Ishikawa (cell line): ENCODE measurements around the gene TKT.
A peak's percentile ranks its signal among the peaks of the same experiment; 100 is the strongest.

ENCODE experiments used
- CEBPB ChIP-seq: IDR thresholded peaks from 2 replicates; pipeline ENCODE4 v1.6.1; 2012
- CREB1 ChIP-seq: IDR thresholded peaks from 2 replicates; pipeline ENCODE4 v1.6.1; 2012; ENCODE audit warnings: low read depth
- EGR1 ChIP-seq: IDR thresholded peaks from 2 replicates; pipeline ENCODE4 v1.6.1; 2012
- EP300 ChIP-seq: IDR thresholded peaks from 2 replicates; pipeline ENCODE4 v1.6.1; 2012; ENCODE audit warnings: borderline replicate concordance
- FOXM1 ChIP-seq: IDR thresholded peaks from 2 replicates; pipeline ENCODE4 v1.6.1; 2012; ENCODE audit warnings: low read depth, borderline replicate concordance
- NFIC ChIP-seq: IDR thresholded peaks from 2 replicates; pipeline ENCODE4 v1.6.1; 2012
- RAD21 ChIP-seq: IDR thresholded peaks from 2 replicates; pipeline ENCODE4 v1.6.1; 2012; ENCODE audit warnings: low read depth
- TAF1 ChIP-seq: IDR thresholded peaks from 2 replicates; pipeline ENCODE4 v1.6.1; 2012; ENCODE audit warnings: low read depth, mild to moderate bottlenecking
- TCF12 ChIP-seq: IDR thresholded peaks from 2 replicates; pipeline ENCODE4 v1.6.1; 2012; ENCODE audit warnings: low read depth
- TEAD4 ChIP-seq: IDR thresholded peaks from 2 replicates; pipeline ENCODE4 v1.6.1; 2012
- YY1 ChIP-seq: IDR thresholded peaks from 2 replicates; pipeline ENCODE4 v1.6.1; 2012; ENCODE audit warnings: low read depth
- ZBTB7A ChIP-seq: IDR thresholded peaks from 2 replicates; pipeline ENCODE4 v1.6.1; 2012; ENCODE audit warnings: low read depth
- TF ChIP-seq, protein P1 (sequence below): IDR thresholded peaks from 2 replicates; pipeline ENCODE4 v1.6.1; 2012
- TF ChIP-seq, protein P2 (sequence below): IDR thresholded peaks from 2 replicates; pipeline ENCODE4 v1.6.1; 2012; ENCODE audit warnings: low read depth, mild to moderate bottlenecking
- TF ChIP-seq, protein P3 (sequence below): IDR thresholded peaks from 2 replicates; pipeline ENCODE4 v1.6.1; 2012

The TKT gene

DNA sequence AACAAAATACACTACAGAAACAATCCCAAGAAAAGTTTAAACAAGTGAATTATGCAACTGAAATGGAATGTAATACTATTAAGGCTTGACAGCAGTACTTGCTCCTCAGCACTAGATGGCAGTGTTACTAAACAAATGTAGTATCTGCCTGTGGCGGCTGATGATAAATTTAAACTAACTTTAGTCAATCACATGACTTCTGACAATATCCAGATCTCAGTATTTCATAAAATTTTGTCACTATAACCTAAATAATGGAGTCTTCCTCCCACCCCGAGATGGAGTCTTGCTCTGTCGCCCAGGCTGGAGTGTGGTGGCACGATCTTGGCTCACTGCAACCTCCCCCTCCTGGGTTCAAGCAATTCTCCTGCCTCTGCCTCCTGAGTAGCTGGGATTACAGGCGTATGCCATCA is 43.8 kb upstream of the TKT start:
- TF ChIP-seq RAD21 (peak; percentile 83), CEBPB (0 out of 2 replicates have a peak, but pooled peaks have one; percentile 42)

DNA sequence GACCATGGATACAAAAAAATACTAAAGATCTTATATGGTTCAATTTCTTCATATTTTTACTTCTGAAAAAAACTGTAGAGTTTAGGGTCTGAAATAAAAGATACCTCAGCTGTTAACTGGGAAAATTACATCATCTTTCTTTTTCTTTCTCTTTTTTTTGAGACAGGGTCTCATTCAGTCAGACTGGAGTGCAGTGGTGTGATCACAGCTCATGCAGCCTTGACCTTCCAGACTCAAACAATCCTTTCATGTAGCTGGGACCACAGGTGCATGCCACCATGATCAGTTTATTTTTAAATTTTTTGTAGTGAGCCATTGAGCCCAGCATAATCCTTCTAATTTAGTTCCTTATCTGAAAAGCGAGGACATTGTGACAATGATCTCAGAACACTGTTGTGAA is 39.6 kb upstream of the TKT start:
- TF ChIP-seq, protein P1, sequence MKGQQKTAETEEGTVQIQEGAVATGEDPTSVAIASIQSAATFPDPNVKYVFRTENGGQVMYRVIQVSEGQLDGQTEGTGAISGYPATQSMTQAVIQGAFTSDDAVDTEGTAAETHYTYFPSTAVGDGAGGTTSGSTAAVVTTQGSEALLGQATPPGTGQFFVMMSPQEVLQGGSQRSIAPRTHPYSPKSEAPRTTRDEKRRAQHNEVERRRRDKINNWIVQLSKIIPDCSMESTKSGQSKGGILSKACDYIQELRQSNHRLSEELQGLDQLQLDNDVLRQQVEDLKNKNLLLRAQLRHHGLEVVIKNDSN, result no peak
- TF ChIP-seq, protein P2, sequence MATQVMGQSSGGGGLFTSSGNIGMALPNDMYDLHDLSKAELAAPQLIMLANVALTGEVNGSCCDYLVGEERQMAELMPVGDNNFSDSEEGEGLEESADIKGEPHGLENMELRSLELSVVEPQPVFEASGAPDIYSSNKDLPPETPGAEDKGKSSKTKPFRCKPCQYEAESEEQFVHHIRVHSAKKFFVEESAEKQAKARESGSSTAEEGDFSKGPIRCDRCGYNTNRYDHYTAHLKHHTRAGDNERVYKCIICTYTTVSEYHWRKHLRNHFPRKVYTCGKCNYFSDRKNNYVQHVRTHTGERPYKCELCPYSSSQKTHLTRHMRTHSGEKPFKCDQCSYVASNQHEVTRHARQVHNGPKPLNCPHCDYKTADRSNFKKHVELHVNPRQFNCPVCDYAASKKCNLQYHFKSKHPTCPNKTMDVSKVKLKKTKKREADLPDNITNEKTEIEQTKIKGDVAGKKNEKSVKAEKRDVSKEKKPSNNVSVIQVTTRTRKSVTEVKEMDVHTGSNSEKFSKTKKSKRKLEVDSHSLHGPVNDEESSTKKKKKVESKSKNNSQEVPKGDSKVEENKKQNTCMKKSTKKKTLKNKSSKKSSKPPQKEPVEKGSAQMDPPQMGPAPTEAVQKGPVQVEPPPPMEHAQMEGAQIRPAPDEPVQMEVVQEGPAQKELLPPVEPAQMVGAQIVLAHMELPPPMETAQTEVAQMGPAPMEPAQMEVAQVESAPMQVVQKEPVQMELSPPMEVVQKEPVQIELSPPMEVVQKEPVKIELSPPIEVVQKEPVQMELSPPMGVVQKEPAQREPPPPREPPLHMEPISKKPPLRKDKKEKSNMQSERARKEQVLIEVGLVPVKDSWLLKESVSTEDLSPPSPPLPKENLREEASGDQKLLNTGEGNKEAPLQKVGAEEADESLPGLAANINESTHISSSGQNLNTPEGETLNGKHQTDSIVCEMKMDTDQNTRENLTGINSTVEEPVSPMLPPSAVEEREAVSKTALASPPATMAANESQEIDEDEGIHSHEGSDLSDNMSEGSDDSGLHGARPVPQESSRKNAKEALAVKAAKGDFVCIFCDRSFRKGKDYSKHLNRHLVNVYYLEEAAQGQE, result no peak
- TF ChIP-seq FOXM1 (no peak), EGR1 (no peak), YY1 (no peak), NFIC (no peak), CEBPB (no peak), CREB1 (no peak), TCF12 (no peak), RAD21 (no peak), TAF1 (no peak), TEAD4 (no peak), EP300 (no peak), ZBTB7A (no peak)
- TF ChIP-seq, protein P3, sequence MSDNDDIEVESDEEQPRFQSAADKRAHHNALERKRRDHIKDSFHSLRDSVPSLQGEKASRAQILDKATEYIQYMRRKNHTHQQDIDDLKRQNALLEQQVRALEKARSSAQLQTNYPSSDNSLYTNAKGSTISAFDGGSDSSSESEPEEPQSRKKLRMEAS, result no peak

DNA sequence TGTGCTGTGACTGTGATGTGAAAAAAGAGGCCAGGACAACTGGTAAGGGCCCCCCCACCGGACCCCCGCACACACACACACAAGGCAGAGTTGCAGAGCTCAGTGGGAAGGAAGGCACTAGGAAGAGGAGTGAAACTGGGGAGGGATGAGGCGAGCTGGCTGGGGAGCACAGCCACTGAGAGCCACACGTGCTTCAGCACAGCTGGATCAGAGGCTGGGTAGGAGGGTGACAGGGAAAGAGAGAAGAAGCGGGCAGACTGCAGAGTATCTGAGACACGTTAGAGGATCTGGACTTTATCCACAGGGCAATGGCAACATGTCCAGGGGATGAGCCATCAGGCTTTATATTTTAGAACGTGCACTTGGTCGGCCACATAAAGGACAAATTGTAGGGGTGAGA is 38.0 kb upstream of the TKT start:
- no peak for TF ChIP-seq RAD21
- no peak for TF ChIP-seq ZBTB7A
- TF ChIP-seq TCF12, result no peak
- no peak for TF ChIP-seq TAF1
- no peak for TF ChIP-seq CREB1
- TF ChIP-seq, protein P1, result no peak
- TF ChIP-seq EGR1, result no peak

DNA sequence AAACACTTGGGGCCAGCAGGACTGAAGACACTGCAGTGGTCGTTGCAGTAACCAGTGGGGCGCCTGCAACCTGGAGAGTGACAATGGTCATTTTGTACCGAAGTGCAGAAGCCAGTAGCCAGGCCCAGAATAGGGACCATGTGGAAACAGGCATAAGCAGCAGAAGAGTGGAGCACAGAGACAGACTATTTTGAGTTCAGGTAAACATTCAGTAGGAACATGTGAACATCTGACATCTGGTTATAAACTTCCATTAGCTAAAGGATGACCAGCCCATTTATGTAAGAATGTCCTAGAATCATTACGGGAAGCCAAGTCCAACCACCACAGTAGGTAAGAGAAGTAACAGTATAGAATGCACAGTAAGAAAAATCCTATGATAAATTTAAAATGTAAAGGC is 32.4 kb upstream of the TKT start:
- TF ChIP-seq RAD21 (no peak), FOXM1 (no peak), EGR1 (no peak)

DNA sequence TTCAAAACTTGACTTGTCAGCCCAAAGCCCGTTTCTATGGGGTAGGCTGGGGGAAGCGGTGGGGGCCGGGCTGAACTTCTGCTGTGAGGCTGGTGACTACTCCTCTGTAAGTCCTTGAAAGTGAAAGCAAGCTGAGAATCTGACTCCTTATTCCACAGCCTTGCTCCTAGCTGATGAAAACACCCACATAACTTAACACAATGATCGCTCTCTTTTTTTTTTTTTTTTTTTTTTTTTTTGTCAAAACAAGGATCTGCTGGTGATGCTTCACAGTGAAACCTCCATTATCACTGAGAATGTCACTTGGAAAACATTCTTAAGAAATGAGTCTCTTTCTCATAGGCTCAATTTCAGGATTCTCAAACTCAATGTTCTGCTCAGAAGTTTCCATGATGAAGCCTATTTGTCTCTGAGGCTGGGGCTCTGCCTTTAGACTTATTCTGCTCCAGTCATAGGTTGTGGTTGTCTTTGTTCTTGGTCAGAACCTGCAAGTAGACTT is 31.4 kb upstream of the TKT start:
- TF ChIP-seq ZBTB7A, result no peak
- no peak for TF ChIP-seq TAF1
- no peak for TF ChIP-seq CEBPB
- no peak for TF ChIP-seq EP300
- TF ChIP-seq RAD21, result no peak
- TF ChIP-seq TCF12, result no peak
- no peak for TF ChIP-seq FOXM1
- TF ChIP-seq, protein P3, result no peak
- TF ChIP-seq CREB1, result no peak
- TF ChIP-seq NFIC, result no peak
- TF ChIP-seq, protein P2, result no peak
- no peak for TF ChIP-seq EGR1
- no peak for TF ChIP-seq YY1
- no peak for TF ChIP-seq TEAD4
- TF ChIP-seq, protein P1, result no peak

DNA sequence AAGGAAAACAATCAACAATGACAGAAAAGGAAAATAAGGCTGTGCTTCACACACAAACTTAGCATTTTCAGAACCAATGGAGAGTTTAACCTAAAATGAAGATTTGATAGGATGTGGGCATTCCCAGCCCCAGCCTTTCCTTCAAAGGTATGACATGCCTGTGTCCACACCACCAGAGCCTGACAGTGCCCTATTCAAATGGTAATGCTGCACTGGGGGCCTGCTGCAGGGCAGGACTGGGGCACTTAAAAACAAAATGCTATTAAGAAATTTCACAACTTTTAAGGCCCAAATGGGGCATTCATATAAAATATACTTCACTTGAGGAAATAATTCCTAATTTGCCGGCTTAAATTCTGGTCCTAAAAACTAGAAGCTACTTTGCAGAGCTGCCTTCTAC is 30.9 kb upstream of the TKT start:
- TF ChIP-seq RAD21 (no peak), NFIC (no peak), CEBPB (no peak), FOXM1 (no peak), TAF1 (no peak), EGR1 (no peak), YY1 (no peak), TCF12 (no peak), ZBTB7A (no peak), TEAD4 (no peak), CREB1 (no peak), EP300 (no peak)
- TF ChIP-seq, protein P1, result no peak
- TF ChIP-seq, protein P2, result no peak
- TF ChIP-seq, protein P3, result no peak
